HG03135 (cell line): ENCODE results near the gene PIGU.
"Not testable (repeated sequence)": the region's sequence is repeated elsewhere in the genome, so short reads cannot be mapped to it uniquely, and the experiment has no call there.

Experiments
- ATAC-seq: cut with Tn5 transposase; IDR thresholded peaks from one replicate; pipeline ENCODE4 v1.9.1; 2021; ENCODE audit warnings: mild to moderate bottlenecking, moderate library complexity; ENCODE audit not compliant: unreplicated experiment

The PIGU gene

GRCh38 chr20:34624629-34625028, 52.3 kb downstream of the PIGU start:
- ATAC-seq = no peak

GRCh38 chr20:34622821-34623451, 54.0 kb downstream of the PIGU start:
- ATAC-seq = no peak

GRCh38 chr20:34621383-34622367, 55.2 kb downstream of the PIGU start:
- no peak for ATAC-seq

- no peak for ATAC-seq
Measured at GRCh38 chr20:34621036-34621343, 55.9 kb downstream of the PIGU start.

- ATAC-seq = no peak
Measured at GRCh38 chr20:34618676-34619075, 58.2 kb downstream of the PIGU start.

GRCh38 chr20:34616913-34617312, 60.0 kb downstream of the PIGU start:
- not testable (repeated sequence) for ATAC-seq

GRCh38 chr20:34615477-34615876, 61.4 kb downstream of the PIGU start:
- ATAC-seq = no peak

- not testable (repeated sequence) for ATAC-seq
Measured at GRCh38 chr20:34611976-34612375, 64.9 kb downstream of the PIGU start.

GRCh38 chr20:34607066-34607465, 69.8 kb downstream of the PIGU start:
- no peak for ATAC-seq

GRCh38 chr20:34604980-34605788, 71.7 kb downstream of the PIGU start:
- ATAC-seq = no peak

GRCh38 chr20:34600892-34601653, 75.8 kb downstream of the PIGU start:
- no peak for ATAC-seq

- no peak for ATAC-seq
Measured at GRCh38 chr20:34595377-34596184, 81.3 kb downstream of the PIGU start.

GRCh38 chr20:34586488-34587163, 90.3 kb downstream of the PIGU start:
- no peak for ATAC-seq

GRCh38 chr20:34585019-34585418, 91.9 kb downstream of the PIGU start:
- ATAC-seq = no peak

- ATAC-seq = no peak
Measured at GRCh38 chr20:34583544-34583943, 93.3 kb downstream of the PIGU start.

GRCh38 chr20:34582911-34583310, 94.0 kb downstream of the PIGU start:
- ATAC-seq = no peak

GRCh38 chr20:34582221-34582620, 94.7 kb downstream of the PIGU start:
- no peak for ATAC-seq

GRCh38 chr20:34581341-34582184, 95.3 kb downstream of the PIGU start:
- no peak for ATAC-seq
